BLaER1 treated with 17β-estradiol and CSF1 and Interleukin-3, amounts not matched to agents 10 nM and 100 nM (cell line): Measurements from ENCODE around the gene NAALADL2.
A peak's percentile ranks its signal among the peaks of the same experiment; 100 is the strongest.

Source experiments
- H3K27ac ChIP-seq, 11 experiments: shearing (Covaris generic); formaldehyde crosslinking; 2 replicates each; pipeline ENCODE4 v1.8.1; 2022
- H3K27me3 ChIP-seq, 11 experiments: shearing (Covaris generic); formaldehyde crosslinking; 2 replicates each; pipeline ENCODE4 v1.8.1; 2022
- H3K36me3 ChIP-seq, 11 experiments: shearing (Covaris generic); formaldehyde crosslinking; 2 replicates each; pipeline ENCODE4 v1.8.1; 2022
- H3K4me1 ChIP-seq, 10 experiments: shearing (Covaris generic); formaldehyde crosslinking; 2 replicates each; pipeline ENCODE4 v1.8.1; 2022
- H3K4me2 ChIP-seq, 11 experiments: shearing (Covaris generic); formaldehyde crosslinking; 2 replicates each; pipeline ENCODE4 v1.8.1; 2022
- H3K4me3 ChIP-seq, 10 experiments: shearing (Covaris generic); formaldehyde crosslinking; 2 replicates each; pipeline ENCODE4 v1.8.1; 2022
- H3K9ac ChIP-seq, 11 experiments: shearing (Covaris generic); formaldehyde crosslinking; 2 replicates each; pipeline ENCODE4 v1.8.1; 2022
- H3K9me3 ChIP-seq, 11 experiments: shearing (Covaris generic); formaldehyde crosslinking; replicated peaks in 1 of 11; 2 replicates each; pipeline ENCODE4 v1.8.1; 2022
- H4K20me1 ChIP-seq, 11 experiments: shearing (Covaris generic); formaldehyde crosslinking; 2 replicates each; pipeline ENCODE4 v1.8.1; 2022
- Cebpa-rat ChIP-seq, 11 experiments: shearing (Covaris generic); IDR thresholded peaks; 2 replicates each; pipeline ENCODE4 v1.8.1; 2022

Gene NAALADL2

GRCh38 chr3:175308097-175308496 lies 449.0 kb downstream of the NAALADL2 start:
- Histone ChIP-seq H4K20me1 (no peaks in the 10 kb centered on the region), H3K27ac (no peak overlapping the region), H3K36me3 (no peaks in the 10 kb centered on the region), H3K4me2 (peak overlapping the region in 2 of 11 experiments; percentile 4 to 13; a peak in 1 of 22 replicates), H3K4me3 (no peak overlapping the region), H3K27me3 (no peaks in the 10 kb centered on the region), H3K9me3 (peaks cover 0 to 5% (median 0%) of the 10 kb centered on the region in 11 experiments; a peak in 2 of 22 replicates), H3K9ac (no peak overlapping the region), H3K4me1 (0 out of 20 replicates have a peak, but pooled peaks cover 0 to 7% (median 0%) of the 10 kb centered on the region in 10 experiments)
- no peak for TF ChIP-seq Cebpa-rat (IDR thresholded peaks at IDR 0.05)

- Histone ChIP-seq H3K27ac (no peak overlapping the region), H3K9ac (no peak overlapping the region), H3K9me3 (peaks cover 0 to 5% (median 0%) of the 10 kb centered on the region in 11 experiments; a peak in 4 of 22 replicates), H3K36me3 (no peaks in the 10 kb centered on the region), H4K20me1 (no peaks in the 10 kb centered on the region), H3K4me1 (0 out of 20 replicates have a peak, but pooled peaks cover 0 to 7% (median 0%) of the 10 kb centered on the region in 10 experiments), H3K4me3 (no peak overlapping the region), H3K4me2 (no peak overlapping the region), H3K27me3 (no peaks in the 10 kb centered on the region)
- TF ChIP-seq Cebpa-rat (IDR thresholded peaks at IDR 0.05), result no peak
Observed at GRCh38 chr3:175310046-175310445, 450.9 kb downstream of the NAALADL2 start.

GRCh38 chr3:175311404-175311803 lies 452.3 kb downstream of the NAALADL2 start:
- H3K36me3 ChIP-seq, result no peaks in the 10 kb centered on the region
- no peak overlapping the region for H3K4me2 ChIP-seq
- H3K4me3 ChIP-seq, result no peak overlapping the region
- TF ChIP-seq Cebpa-rat (IDR thresholded peaks at IDR 0.05), result no peak
- no peaks in the 10 kb centered on the region for H3K27me3 ChIP-seq
- no peaks in the 10 kb centered on the region for H4K20me1 ChIP-seq
- H3K9ac ChIP-seq, result no peak overlapping the region
- H3K27ac ChIP-seq, result no peak overlapping the region
- 0 out of 20 replicates have a peak, but pooled peaks cover 0 to 7% (median 0%) of the 10 kb centered on the region in 10 experiments for H3K4me1 ChIP-seq
- peaks cover 0 to 5% (median 0%) of the 10 kb centered on the region in 11 experiments; a peak in 4 of 22 replicates for H3K9me3 ChIP-seq

GRCh38 chr3:175311946-175312345 lies 452.8 kb downstream of the NAALADL2 start:
- Histone ChIP-seq H3K27me3 (no peaks in the 10 kb centered on the region), H3K27ac (no peak overlapping the region), H4K20me1 (no peaks in the 10 kb centered on the region), H3K9ac (no peak overlapping the region), H3K4me3 (no peak overlapping the region), H3K4me1 (0 out of 20 replicates have a peak, but pooled peaks cover 0 to 7% (median 0%) of the 10 kb centered on the region in 10 experiments), H3K9me3 (peaks cover 0 to 5% (median 0%) of the 10 kb centered on the region in 11 experiments; a peak in 4 of 22 replicates), H3K36me3 (no peaks in the 10 kb centered on the region), H3K4me2 (no peak overlapping the region)
- TF ChIP-seq Cebpa-rat (IDR thresholded peaks at IDR 0.05), result no peak

- no peak for TF ChIP-seq Cebpa-rat (IDR thresholded peaks at IDR 0.05)
- Histone ChIP-seq H3K27ac (no peak overlapping the region), H3K9me3 (peaks cover 0 to 5% (median 0%) of the 10 kb centered on the region in 11 experiments; a peak in 4 of 22 replicates), H3K9ac (no peak overlapping the region), H3K4me2 (no peak overlapping the region), H3K36me3 (no peaks in the 10 kb centered on the region), H3K27me3 (no peaks in the 10 kb centered on the region), H3K4me1 (0 out of 20 replicates have a peak, but pooled peaks cover 0 to 6% (median 0%) of the 10 kb centered on the region in 10 experiments), H4K20me1 (no peaks in the 10 kb centered on the region), H3K4me3 (no peak overlapping the region)
Observed at GRCh38 chr3:175312791-175313190, 453.7 kb downstream of the NAALADL2 start.

GRCh38 chr3:175316799-175317198 lies 457.7 kb downstream of the NAALADL2 start:
- no peak overlapping the region for H3K9ac ChIP-seq
- no peak for TF ChIP-seq Cebpa-rat (IDR thresholded peaks at IDR 0.05)

GRCh38 chr3:175325440-175325839 lies 466.3 kb downstream of the NAALADL2 start:
- no peak for TF ChIP-seq Cebpa-rat (IDR thresholded peaks at IDR 0.05)
- Histone ChIP-seq H3K4me2 (peak overlapping the region in 3 of 11 experiments; percentile 12 to 27 (median 17); a peak in 3 of 22 replicates), H3K9ac (no peak overlapping the region), H3K4me3 (no peak overlapping the region), H3K4me1 (peaks cover 0 to 14% (median 0%) of the 10 kb centered on the region in 10 experiments; a peak in 5 of 20 replicates), H4K20me1 (no peaks in the 10 kb centered on the region), H3K36me3 (no peaks in the 10 kb centered on the region), H3K27me3 (no peaks in the 10 kb centered on the region), H3K9me3 (peaks cover 0 to 7% (median 0%) of the 10 kb centered on the region in 11 experiments; a peak in 6 of 22 replicates), H3K27ac (no peak overlapping the region)

More at GRCh38 chr3:175316799-175317198, 457.7 kb downstream of the NAALADL2 start:
- Histone ChIP-seq H3K36me3 (no peaks in the 10 kb centered on the region), H3K4me2 (no peak overlapping the region), H3K4me1 (no peaks in the 10 kb centered on the region), H3K4me3 (no peak overlapping the region), H4K20me1 (no peaks in the 10 kb centered on the region), H3K27ac (no peak overlapping the region), H3K27me3 (no peaks in the 10 kb centered on the region), H3K9me3 (peaks cover 0 to 4% (median 0%) of the 10 kb centered on the region in 11 experiments; a peak in 5 of 22 replicates)

GRCh38 chr3:175326041-175326440 lies 466.9 kb downstream of the NAALADL2 start:
- Histone ChIP-seq H3K4me1 (peaks cover 0 to 14% (median 0%) of the 10 kb centered on the region in 10 experiments; a peak in 5 of 20 replicates), H3K4me3 (no peak overlapping the region), H3K36me3 (no peaks in the 10 kb centered on the region), H3K9me3 (peaks cover 0 to 7% (median 0%) of the 10 kb centered on the region in 11 experiments; a peak in 5 of 22 replicates), H3K4me2 (no peak overlapping the region), H3K27me3 (no peaks in the 10 kb centered on the region), H3K27ac (no peak overlapping the region), H3K9ac (no peak overlapping the region), H4K20me1 (no peaks in the 10 kb centered on the region)
- TF ChIP-seq Cebpa-rat (IDR thresholded peaks at IDR 0.05), result no peak

- Histone ChIP-seq H3K9me3 (peaks cover 0 to 7% (median 0%) of the 10 kb centered on the region in 11 experiments; a peak in 4 of 22 replicates), H3K27ac (no peak overlapping the region), H4K20me1 (no peaks in the 10 kb centered on the region), H3K4me3 (no peak overlapping the region), H3K27me3 (no peaks in the 10 kb centered on the region), H3K4me2 (no peak overlapping the region), H3K4me1 (peaks cover 0 to 14% (median 0%) of the 10 kb centered on the region in 10 experiments; a peak in 5 of 20 replicates), H3K36me3 (no peaks in the 10 kb centered on the region), H3K9ac (no peak overlapping the region)
- no peak for TF ChIP-seq Cebpa-rat (IDR thresholded peaks at IDR 0.05)
Observed at GRCh38 chr3:175329373-175329772, 470.2 kb downstream of the NAALADL2 start.

GRCh38 chr3:175335229-175335628 lies 476.1 kb downstream of the NAALADL2 start:
- Histone ChIP-seq H3K4me2 (no peak overlapping the region), H3K36me3 (no peaks in the 10 kb centered on the region), H3K9me3 (no peaks in the 10 kb centered on the region; a peak in 2 of 22 replicates)

More at GRCh38 chr3:175335229-175335628, 476.1 kb downstream of the NAALADL2 start:
- no peaks in the 10 kb centered on the region for H4K20me1 ChIP-seq
- no peak overlapping the region for H3K9ac ChIP-seq
- no peak for TF ChIP-seq Cebpa-rat (IDR thresholded peaks at IDR 0.05)
- no peak overlapping the region for H3K4me3 ChIP-seq
- 0 out of 20 replicates have a peak, but pooled peaks cover 0 to 5% (median 0%) of the 10 kb centered on the region in 10 experiments for H3K4me1 ChIP-seq
- no peak overlapping the region for H3K27ac ChIP-seq
- H3K27me3 ChIP-seq, result no peaks in the 10 kb centered on the region
